HepG2 (cell line): Measurements from ENCODE around the gene TSC22D2. TPM values are rescaled to one million over a fixed set of nuclear protein-coding genes. Genes with fewer than 3 reads are reported as not detected.

ENCODE experiments used
- FOXP1 ChIP-seq, 2 experiments: fragments of 450-650 bp in 1 of 2; IDR thresholded peaks; 2 replicates each; pipeline ENCODE4 v1.6.1; 2017 to 2018; ENCODE audit warnings: antibody characterized with exemption in 1 of 2
- RXRA ChIP-seq: sonication (generic); formaldehyde crosslinking; IDR thresholded peaks from 2 replicates; pipeline ENCODE4 v1.5.1; 2020; ENCODE audit warnings: missing genetic modification reagents
- ZBTB20 ChIP-seq: sonication (generic); formaldehyde crosslinking; IDR thresholded peaks from 2 replicates; pipeline ENCODE4 v1.8.1; 2023; ENCODE audit warnings: missing genetic modification reagents, low read depth, mild to moderate bottlenecking, borderline replicate concordance
- ZNF138 ChIP-seq: sonication (generic); formaldehyde crosslinking; IDR thresholded peaks from 2 replicates; pipeline ENCODE4 v1.5.0; 2020; ENCODE audit warnings: mild to moderate bottlenecking, low read depth, missing genetic modification reagents
- polyA plus RNA-seq, 8 experiments: library from polyadenylated mRNA; depleted of rRNA in 3 of 8; stranded (reverse) in 7 of 8; unstranded in 1 of 8; fragments of >200 nt; fragmentation: Illumina TruSeq in 4 of 8; extraction: Trizol in 4 of 8; gene quantifications; 2 replicates each; pipeline versions ENCODE4 v1.2.1 to v1.2.3, GENCODE V29; 2011 to 2016; ENCODE audit warnings: low read depth in 4 of 8, missing spikeins in 1 of 8, mixed read lengths in 1 of 8; ENCODE audit not compliant: insufficient read depth in 1 of 8
- total RNA-seq, 5 experiments: library from RNA; depleted of rRNA; stranded (reverse); fragments of >200 nt; fragmentation: Illumina TruSeq; extraction: Trizol; gene quantifications; 2 replicates each; pipeline ENCODE4 v1.2.3, GENCODE V29; 2016; ENCODE audit warnings: low read depth in 1 of 5
- TF ChIP-seq, protein P1 (sequence below): sonication (generic); formaldehyde crosslinking; IDR thresholded peaks from 2 replicates; pipeline ENCODE4 v1.4.0; 2020; ENCODE audit warnings: mild to moderate bottlenecking, missing genetic modification reagents
- TF ChIP-seq, protein P2 (sequence below): sonication (generic); formaldehyde crosslinking; IDR thresholded peaks from 2 replicates; pipeline ENCODE4 v1.4.0; 2020; ENCODE audit warnings: missing genetic modification reagents
- TF ChIP-seq, protein P3 (sequence below): sonication (generic); formaldehyde crosslinking; IDR thresholded peaks from 2 replicates; pipeline ENCODE4 v1.4.0; 2020; ENCODE audit warnings: missing genetic modification reagents, mild to moderate bottlenecking, borderline replicate concordance

Gene TSC22D2
- total and polyA plus RNA-seq, 2 of the 13 experiments (the other 11 are each of a cell fraction or from before 2014, with no cell fraction given) = 4.6 to 8.2 TPM

DNA sequence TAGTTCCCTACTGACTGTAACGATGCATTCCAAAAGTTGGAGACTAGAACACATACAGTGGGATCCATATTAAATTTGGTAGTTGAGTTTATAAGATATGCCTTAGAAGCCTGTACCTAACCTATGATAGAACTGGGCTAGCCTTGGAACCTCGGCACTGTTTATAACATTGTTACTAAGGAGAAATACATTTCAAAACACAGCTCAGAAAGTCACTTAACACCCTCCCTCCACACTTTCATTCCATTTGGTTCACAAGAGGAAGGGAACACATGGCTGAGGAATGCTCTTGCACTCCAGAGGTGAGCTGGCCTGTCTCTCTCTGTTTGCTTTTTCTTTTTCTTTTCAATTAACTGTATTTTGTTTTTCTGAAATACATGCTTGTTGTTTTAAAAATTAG lies 48.7 kb upstream of the TSC22D2 start (continued):
- TF ChIP-seq, protein P1, sequence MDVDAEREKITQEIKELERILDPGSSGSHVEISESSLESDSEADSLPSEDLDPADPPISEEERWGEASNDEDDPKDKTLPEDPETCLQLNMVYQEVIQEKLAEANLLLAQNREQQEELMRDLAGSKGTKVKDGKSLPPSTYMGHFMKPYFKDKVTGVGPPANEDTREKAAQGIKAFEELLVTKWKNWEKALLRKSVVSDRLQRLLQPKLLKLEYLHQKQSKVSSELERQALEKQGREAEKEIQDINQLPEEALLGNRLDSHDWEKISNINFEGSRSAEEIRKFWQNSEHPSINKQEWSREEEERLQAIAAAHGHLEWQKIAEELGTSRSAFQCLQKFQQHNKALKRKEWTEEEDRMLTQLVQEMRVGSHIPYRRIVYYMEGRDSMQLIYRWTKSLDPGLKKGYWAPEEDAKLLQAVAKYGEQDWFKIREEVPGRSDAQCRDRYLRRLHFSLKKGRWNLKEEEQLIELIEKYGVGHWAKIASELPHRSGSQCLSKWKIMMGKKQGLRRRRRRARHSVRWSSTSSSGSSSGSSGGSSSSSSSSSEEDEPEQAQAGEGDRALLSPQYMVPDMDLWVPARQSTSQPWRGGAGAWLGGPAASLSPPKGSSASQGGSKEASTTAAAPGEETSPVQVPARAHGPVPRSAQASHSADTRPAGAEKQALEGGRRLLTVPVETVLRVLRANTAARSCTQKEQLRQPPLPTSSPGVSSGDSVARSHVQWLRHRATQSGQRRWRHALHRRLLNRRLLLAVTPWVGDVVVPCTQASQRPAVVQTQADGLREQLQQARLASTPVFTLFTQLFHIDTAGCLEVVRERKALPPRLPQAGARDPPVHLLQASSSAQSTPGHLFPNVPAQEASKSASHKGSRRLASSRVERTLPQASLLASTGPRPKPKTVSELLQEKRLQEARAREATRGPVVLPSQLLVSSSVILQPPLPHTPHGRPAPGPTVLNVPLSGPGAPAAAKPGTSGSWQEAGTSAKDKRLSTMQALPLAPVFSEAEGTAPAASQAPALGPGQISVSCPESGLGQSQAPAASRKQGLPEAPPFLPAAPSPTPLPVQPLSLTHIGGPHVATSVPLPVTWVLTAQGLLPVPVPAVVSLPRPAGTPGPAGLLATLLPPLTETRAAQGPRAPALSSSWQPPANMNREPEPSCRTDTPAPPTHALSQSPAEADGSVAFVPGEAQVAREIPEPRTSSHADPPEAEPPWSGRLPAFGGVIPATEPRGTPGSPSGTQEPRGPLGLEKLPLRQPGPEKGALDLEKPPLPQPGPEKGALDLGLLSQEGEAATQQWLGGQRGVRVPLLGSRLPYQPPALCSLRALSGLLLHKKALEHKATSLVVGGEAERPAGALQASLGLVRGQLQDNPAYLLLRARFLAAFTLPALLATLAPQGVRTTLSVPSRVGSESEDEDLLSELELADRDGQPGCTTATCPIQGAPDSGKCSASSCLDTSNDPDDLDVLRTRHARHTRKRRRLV (CRISPR knock-in tag) = no peak
- TF ChIP-seq ZBTB20 (CRISPR knock-in tag) = no peak
- no peak for TF ChIP-seq ZNF138 (CRISPR knock-in tag)
- TF ChIP-seq, protein P2, sequence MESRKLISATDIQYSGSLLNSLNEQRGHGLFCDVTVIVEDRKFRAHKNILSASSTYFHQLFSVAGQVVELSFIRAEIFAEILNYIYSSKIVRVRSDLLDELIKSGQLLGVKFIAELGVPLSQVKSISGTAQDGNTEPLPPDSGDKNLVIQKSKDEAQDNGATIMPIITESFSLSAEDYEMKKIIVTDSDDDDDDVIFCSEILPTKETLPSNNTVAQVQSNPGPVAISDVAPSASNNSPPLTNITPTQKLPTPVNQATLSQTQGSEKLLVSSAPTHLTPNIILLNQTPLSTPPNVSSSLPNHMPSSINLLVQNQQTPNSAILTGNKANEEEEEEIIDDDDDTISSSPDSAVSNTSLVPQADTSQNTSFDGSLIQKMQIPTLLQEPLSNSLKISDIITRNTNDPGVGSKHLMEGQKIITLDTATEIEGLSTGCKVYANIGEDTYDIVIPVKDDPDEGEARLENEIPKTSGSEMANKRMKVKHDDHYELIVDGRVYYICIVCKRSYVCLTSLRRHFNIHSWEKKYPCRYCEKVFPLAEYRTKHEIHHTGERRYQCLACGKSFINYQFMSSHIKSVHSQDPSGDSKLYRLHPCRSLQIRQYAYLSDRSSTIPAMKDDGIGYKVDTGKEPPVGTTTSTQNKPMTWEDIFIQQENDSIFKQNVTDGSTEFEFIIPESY (CRISPR knock-in tag) = no peak
- TF ChIP-seq, protein P3, sequence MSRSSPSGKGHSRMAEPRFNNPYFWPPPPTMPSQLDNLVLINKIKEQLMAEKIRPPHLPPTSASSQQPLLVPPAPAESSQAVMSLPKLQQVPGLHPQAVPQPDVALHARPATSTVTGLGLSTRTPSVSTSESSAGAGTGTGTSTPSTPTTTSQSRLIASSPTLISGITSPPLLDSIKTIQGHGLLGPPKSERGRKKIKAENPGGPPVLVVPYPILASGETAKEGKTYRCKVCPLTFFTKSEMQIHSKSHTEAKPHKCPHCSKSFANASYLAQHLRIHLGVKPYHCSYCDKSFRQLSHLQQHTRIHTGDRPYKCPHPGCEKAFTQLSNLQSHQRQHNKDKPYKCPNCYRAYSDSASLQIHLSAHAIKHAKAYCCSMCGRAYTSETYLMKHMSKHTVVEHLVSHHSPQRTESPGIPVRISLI = no peak
- no peak for TF ChIP-seq FOXP1 (IDR thresholded peaks at IDR 0.05)
- TF ChIP-seq FOXP1 (CRISPR knock-in tag; IDR thresholded peaks at IDR 0.05) = no peak
- TF ChIP-seq RXRA (CRISPR knock-in tag) = no peak
